ENCODE data around the gene VPS72. TPM values are rescaled to one million over a fixed set of nuclear protein-coding genes. Genes with fewer than 3 reads are reported as not detected.

The VPS72 gene
- total RNA-seq, 1 experiment from 2014 or later = 80.1 TPM

GRCh38 chr1:151132335-151133017 lies 57.5 kb downstream of the VPS72 start:
- Mint-ChIP-seq H3K27ac (ENCODE audit: unreplicated experiment) (peak overlapping the region; percentile 73), H3K36me3 (ENCODE audit: insufficient read depth, unreplicated experiment) (peaks cover 7% of the 10 kb centered on the region), H3K4me1 (ENCODE audit: low read depth, unreplicated experiment) (no peaks in the 10 kb centered on the region), H3K9me3 (ENCODE audit: unreplicated experiment) (no peaks in the 10 kb centered on the region), H3K27me3 (ENCODE audit: insufficient read depth, unreplicated experiment) (no peaks in the 10 kb centered on the region), H3K4me3 (ENCODE audit: unreplicated experiment) (no peak overlapping the region)
- no peak for TF ChIP-seq CTCF (IDR thresholded peaks at IDR 0.05; ENCODE audit: insufficient read depth in 1 of 2, low read depth in 1 of 2, low read length in 1 of 2, severe bottlenecking in 1 of 2, unreplicated experiment in 1 of 2)
- Histone ChIP-seq H3K36me3 (ENCODE audit: control insufficient read depth, insufficient read depth, low read length) (no peaks in the 10 kb centered on the region), H3K9me3 (no peaks in the 10 kb centered on the region), H3K4me1 (peaks cover 5% of the 10 kb centered on the region; the same call in 1 of the 2 replicates), H3K27me3 (replicated peaks; ENCODE audit: control insufficient read depth, insufficient read depth, low read length) (no peaks in the 10 kb centered on the region), H3K4me3 (ENCODE audit: low read depth, low read length) (no peak overlapping the region)
- intact Hi-C loops (cut with micrococcal nuclease; ENCODE audit: unreplicated experiment) = no loop called here
- CTCF ChIA-PET = interaction anchor here (1.2 kb wide), 1 partner anchor 9 kb away, joined by 4 read pairs; no protein-coding TSS in a partner anchor
- BruUV-seq (replicated peaks) = no TSS peak
- POLR2A ChIA-PET = no interaction called here
- no peak for DNase-seq

GRCh38 chr1:151131701-151132334 lies 58.2 kb downstream of the VPS72 start:
- Histone ChIP-seq H3K9me3 (no peaks in the 10 kb centered on the region), H3K4me1 (peaks cover 5% of the 10 kb centered on the region; the same call in 1 of the 2 replicates), H3K27me3 (replicated peaks; ENCODE audit: control insufficient read depth, insufficient read depth, low read length) (no peaks in the 10 kb centered on the region), H3K36me3 (ENCODE audit: control insufficient read depth, insufficient read depth, low read length) (no peaks in the 10 kb centered on the region), H3K4me3 (ENCODE audit: low read depth, low read length) (peak overlapping the region; percentile 32)
- peak overlapping the region; percentile 77 for H3K4me3 Mint-ChIP-seq (ENCODE audit: unreplicated experiment)
- POLR2A ChIA-PET = interaction anchor here (0.5 to 1.0 kb wide), 7 partner anchors 8 to 502 kb away, joined by 3 to 7 read pairs (median 3); partner anchors contain the start of genes ENSA and VPS72
- peaks cover 7% of the 10 kb centered on the region for H3K36me3 Mint-ChIP-seq (ENCODE audit: insufficient read depth, unreplicated experiment)
- CTCF ChIA-PET = interaction anchor here (0.6 to 1.3 kb wide), 9 partner anchors 10 to 154 kb away, joined by 3 to 26 read pairs (median 4); partner anchors contain the start of gene CDC42SE1
- intact Hi-C loops (cut with micrococcal nuclease; ENCODE audit: unreplicated experiment) = loop anchor here (2.0 kb wide), 1 partner anchor 15 kb away; the partner anchor contains the start of gene SEMA6C
- DNase-seq = peak in 1 of 2 experiments; percentile 25
- TF ChIP-seq CTCF (IDR thresholded peaks at IDR 0.05; ENCODE audit: insufficient read depth in 1 of 2, low read depth in 1 of 2, low read length in 1 of 2, severe bottlenecking in 1 of 2, unreplicated experiment in 1 of 2) = no peak
- no peaks in the 10 kb centered on the region for H3K27me3 Mint-ChIP-seq (ENCODE audit: insufficient read depth, unreplicated experiment)
- H3K27ac Mint-ChIP-seq (ENCODE audit: unreplicated experiment) = peak overlapping the region; percentile 73
- no peaks in the 10 kb centered on the region for H3K4me1 Mint-ChIP-seq (ENCODE audit: low read depth, unreplicated experiment)
- no TSS peak for BruUV-seq (replicated peaks)
- H3K9me3 Mint-ChIP-seq (ENCODE audit: unreplicated experiment) = no peaks in the 10 kb centered on the region

GRCh38 chr1:151130987-151131586 lies 58.9 kb downstream of the VPS72 start:
- TF ChIP-seq CTCF (IDR thresholded peaks at IDR 0.05; ENCODE audit: insufficient read depth in 1 of 2, low read depth in 1 of 2, low read length in 1 of 2, severe bottlenecking in 1 of 2, unreplicated experiment in 1 of 2) = no peak
- Histone ChIP-seq H3K36me3 (ENCODE audit: control insufficient read depth, insufficient read depth, low read length) (no peaks in the 10 kb centered on the region), H3K4me1 (peaks cover 5% of the 10 kb centered on the region; the same call in 1 of the 2 replicates), H3K9me3 (no peaks in the 10 kb centered on the region), H3K27me3 (replicated peaks; ENCODE audit: control insufficient read depth, insufficient read depth, low read length) (no peaks in the 10 kb centered on the region), H3K4me3 (ENCODE audit: low read depth, low read length) (peak overlapping the region; percentile 32)
- Mint-ChIP-seq H3K4me1 (ENCODE audit: low read depth, unreplicated experiment) (no peaks in the 10 kb centered on the region), H3K9me3 (ENCODE audit: unreplicated experiment) (no peaks in the 10 kb centered on the region), H3K27ac (ENCODE audit: unreplicated experiment) (peak overlapping the region; percentile 73), H3K36me3 (ENCODE audit: insufficient read depth, unreplicated experiment) (peaks cover 7% of the 10 kb centered on the region), H3K4me3 (ENCODE audit: unreplicated experiment) (peak overlapping the region; percentile 77), H3K27me3 (ENCODE audit: insufficient read depth, unreplicated experiment) (no peaks in the 10 kb centered on the region)
- POLR2A ChIA-PET = interaction anchor here (0.5 to 1.0 kb wide), 8 partner anchors 9 to 501 kb away, joined by 3 to 7 read pairs (median 3); partner anchors contain the start of genes ENSA and VPS72
- no TSS peak for BruUV-seq (replicated peaks)
- CTCF ChIA-PET = interaction anchor here (0.6 to 1.3 kb wide), 9 partner anchors 11 to 154 kb away, joined by 3 to 26 read pairs (median 4); partner anchors contain the start of gene CDC42SE1
- intact Hi-C loops (cut with micrococcal nuclease; ENCODE audit: unreplicated experiment) = loop anchor here (2.0 kb wide), 1 partner anchor 16 kb away; the partner anchor contains the start of gene SEMA6C
- peak; percentile 93 to 96 for DNase-seq
